Progenitor cell of endocrine pancreas (in vitro differentiated cells): Measurements from ENCODE around the gene CDH3. TPM values are rescaled to one million over a fixed set of nuclear protein-coding genes. Genes with fewer than 3 reads are reported as not detected.
"Not testable (repeated sequence)": the region's sequence is repeated elsewhere in the genome, so short reads cannot be mapped to it uniquely, and the experiment has no call there.

Source experiments
- DNase-seq: peaks from one replicate; pipeline ENCODE4 v3.0.0; 2021; ENCODE audit warnings: low spot score; ENCODE audit not compliant: unreplicated experiment
- H3K27ac Mint-ChIP-seq: 2 replicates; pipeline ENCODE4 v1.8.0; 2021; ENCODE audit warnings: mild to moderate bottlenecking, moderate library complexity, mixed read lengths
- H3K27me3 Mint-ChIP-seq: 2 replicates; pipeline ENCODE4 v1.8.0; 2021; ENCODE audit warnings: mixed read lengths
- H3K36me3 Mint-ChIP-seq: 2 replicates; pipeline ENCODE4 v1.8.0; 2022; ENCODE audit warnings: mixed read lengths; ENCODE audit not compliant: insufficient read depth
- H3K4me1 Mint-ChIP-seq: 2 replicates; pipeline ENCODE4 v1.8.0; 2021; ENCODE audit warnings: low read depth, mixed read lengths
- H3K4me3 Mint-ChIP-seq: 2 replicates; pipeline ENCODE4 v1.8.0; 2021; ENCODE audit warnings: low read depth, mild to moderate bottlenecking, moderate library complexity, mixed read lengths
- H3K9me3 Mint-ChIP-seq: 2 replicates; pipeline ENCODE4 v1.8.0; 2021; ENCODE audit warnings: low read depth, mixed read lengths
- CTCF ChIP-seq: fragments of 200-600 bp; sonication (generic); IDR thresholded peaks from one replicate; pipeline ENCODE4 v1.5.0; 2021; ENCODE audit warnings: antibody characterized with exemption, mild to moderate bottlenecking; ENCODE audit not compliant: unreplicated experiment
- total RNA-seq: library from RNA; stranded (reverse); gene quantifications from 2 replicates; pipeline ENCODE4 v1.2.1, GENCODE V29; 2021

Gene CDH3
- total RNA-seq, 1 donor from 2014 or later: 107 TPM

GRCh38 chr16:68710211-68710610 is 65.1 kb downstream of the CDH3 start:
- peaks cover 2% of the 10 kb centered on the region for H3K4me1 Mint-ChIP-seq
- no peak overlapping the region for H3K27ac Mint-ChIP-seq
- no peaks in the 10 kb centered on the region for H3K9me3 Mint-ChIP-seq
- H3K27me3 Mint-ChIP-seq: no peaks in the 10 kb centered on the region
- no peak for DNase-seq
- no peaks in the 10 kb centered on the region for H3K36me3 Mint-ChIP-seq
- H3K4me3 Mint-ChIP-seq: no peak overlapping the region
- TF ChIP-seq CTCF: no peak

GRCh38 chr16:68711421-68712139 is 66.5 kb downstream of the CDH3 start:
- peaks cover 2% of the 10 kb centered on the region for H3K4me1 Mint-ChIP-seq
- DNase-seq: no peak
- TF ChIP-seq CTCF: no peak
- H3K27me3 Mint-ChIP-seq: no peaks in the 10 kb centered on the region
- no peaks in the 10 kb centered on the region for H3K36me3 Mint-ChIP-seq
- no peak overlapping the region for H3K4me3 Mint-ChIP-seq
- H3K27ac Mint-ChIP-seq: no peak overlapping the region
- no peaks in the 10 kb centered on the region for H3K9me3 Mint-ChIP-seq

- no peak for DNase-seq
- Mint-ChIP-seq H3K36me3 (no peaks in the 10 kb centered on the region), H3K27me3 (no peaks in the 10 kb centered on the region), H3K27ac (no peak overlapping the region), H3K4me1 (no peaks in the 10 kb centered on the region), H3K4me3 (no peak overlapping the region), H3K9me3 (no peaks in the 10 kb centered on the region)
- TF ChIP-seq CTCF: no peak
Measured at GRCh38 chr16:68713361-68713760, 68.3 kb downstream of the CDH3 start.

GRCh38 chr16:68715471-68715870 is 70.4 kb downstream of the CDH3 start:
- no peak for DNase-seq
- TF ChIP-seq CTCF: no peak
- Mint-ChIP-seq H3K36me3 (no peaks in the 10 kb centered on the region), H3K4me3 (no peak overlapping the region), H3K9me3 (no peaks in the 10 kb centered on the region), H3K4me1 (no peaks in the 10 kb centered on the region), H3K27me3 (no peaks in the 10 kb centered on the region), H3K27ac (no peak overlapping the region)

GRCh38 chr16:68716516-68716915 is 71.4 kb downstream of the CDH3 start:
- not testable (repeated sequence) for H3K27me3 Mint-ChIP-seq, H3K4me3 Mint-ChIP-seq, H3K36me3 Mint-ChIP-seq, H3K9me3 Mint-ChIP-seq, DNase-seq, H3K27ac Mint-ChIP-seq, H3K4me1 Mint-ChIP-seq

- Mint-ChIP-seq H3K36me3 (no peaks in the 10 kb centered on the region), H3K27me3 (no peaks in the 10 kb centered on the region), H3K9me3 (no peaks in the 10 kb centered on the region), H3K27ac (no peak overlapping the region), H3K4me1 (no peaks in the 10 kb centered on the region), H3K4me3 (no peak overlapping the region)
- DNase-seq: no peak
- TF ChIP-seq CTCF: no peak
Measured at GRCh38 chr16:68717684-68718083, 72.6 kb downstream of the CDH3 start.
